Smooth muscle cell of bladder (primary cell): Measurements from ENCODE around the gene ADCYAP1R1. TPM values are rescaled to one million over a fixed set of nuclear protein-coding genes. Genes with fewer than 3 reads are reported as not detected.

Experiments
- total RNA-seq: library from RNA; depleted of rRNA; stranded (reverse); fragments of >200 nt; gene quantifications from 2 replicates; pipeline ENCODE4 v1.2.3, GENCODE V29; 2014

ADCYAP1R1 gene
- total RNA-seq: under 0.01 TPM in 1 of 2 replicates, not detected in the other

DNA sequence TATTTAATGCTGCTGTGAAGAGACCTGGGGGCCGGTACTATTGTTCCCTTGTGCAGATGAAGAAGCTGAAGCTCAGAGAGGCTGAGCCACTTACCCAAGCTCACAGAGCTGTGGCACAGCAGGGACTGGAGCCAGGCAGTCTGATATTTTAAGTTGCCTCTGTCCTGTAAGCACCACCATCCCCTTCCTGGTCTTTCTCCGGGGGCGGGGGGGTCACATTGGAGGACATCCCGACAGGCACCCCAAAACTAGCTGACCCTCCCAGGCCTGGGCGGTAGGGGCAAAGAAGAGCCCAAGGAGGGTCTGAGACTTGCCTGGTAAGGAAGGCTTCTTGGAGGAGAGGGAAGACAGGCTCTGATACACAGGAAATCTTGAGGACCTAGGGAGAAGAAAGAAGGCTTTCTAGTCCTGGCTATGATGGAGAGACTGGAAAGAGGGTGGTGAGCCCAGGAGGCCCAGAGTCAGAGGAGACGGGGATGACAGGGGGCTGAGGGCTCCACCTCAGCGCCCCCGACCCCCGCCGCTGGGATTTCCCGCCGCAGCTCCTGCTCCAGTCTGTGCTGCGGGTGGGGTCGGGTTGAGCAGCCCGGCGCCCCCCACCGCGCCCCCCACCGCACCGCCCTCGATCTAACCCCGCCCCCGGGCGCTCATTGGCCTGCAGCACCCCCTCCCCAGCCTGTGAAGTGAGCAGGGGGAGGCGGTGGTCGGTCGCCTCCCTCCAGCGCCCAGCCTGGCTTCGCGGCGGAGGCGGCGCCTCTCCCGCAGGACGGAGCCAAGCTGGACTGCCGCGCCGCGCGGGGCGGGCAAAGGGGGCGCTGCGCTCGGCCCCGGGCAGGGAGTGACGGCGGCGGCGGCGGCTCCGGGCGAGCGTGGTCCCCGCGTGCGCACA is at the start of gene ADCYAP1R1:
Gene ADCYAP1R1, plus strand, starts transcription at position 711 of the 889 bp plus-strand sequence. CDS start 10,957 bp downstream, outside the sequence.

Other genes starting within 250 kb of the ADCYAP1R1 start
- gene AQP1, start 140.5 kb upstream of the ADCYAP1R1 start, total RNA-seq: 1.00 and 1.5 TPM in 2 replicates
- not detected in 2 replicates for gene GHRHR, start 88.4 kb upstream of the ADCYAP1R1 start, total RNA-seq